K562 (cell line): ENCODE results near the gene TCF4.

Source experiments
- BCLAF1 ChIP-seq, 2 experiments: fragments of 450-650 bp in 1 of 2; IDR thresholded peaks; 2 replicates each; pipeline ENCODE4 v1.6.1; 2011 to 2017; ENCODE audit warnings: low read depth in 2 of 2, antibody characterized with exemption in 1 of 2, borderline replicate concordance in 1 of 2, low read length in 1 of 2, mild to moderate bottlenecking in 1 of 2, mixed read lengths in 1 of 2; ENCODE audit not compliant: control insufficient read depth in 1 of 2
- CBFB ChIP-seq: sonication (generic); formaldehyde crosslinking; IDR thresholded peaks from 2 replicates; pipeline ENCODE4 v1.4.0; 2020; ENCODE audit warnings: mild to moderate bottlenecking, missing genetic modification reagents
- CTCF ChIP-seq, 3 experiments: IDR thresholded peaks in 2 of 3; conservative IDR thresholded peaks in 1 of 3; 2 replicates each; pipeline ENCODE4 v1.5.1; 2011 to 2012; ENCODE audit warnings: low read length in 3 of 3, mild to moderate bottlenecking in 3 of 3, control low read depth in 2 of 3, improper control_type of control experiment in 1 of 3, inconsistent platforms in 1 of 3, low read depth in 1 of 3, mixed read lengths in 1 of 3, moderate library complexity in 1 of 3; ENCODE audit not compliant: insufficient read depth in 2 of 3
- DLX4 ChIP-seq: fragments of 250-450 bp; sonication (Bioruptor Pico); IDR thresholded peaks from 2 replicates; pipeline ENCODE4 v1.6.1; 2021; ENCODE audit warnings: mild to moderate bottlenecking
- EHMT2 ChIP-seq: fragments of 450-650 bp; IDR thresholded peaks from 2 replicates; pipeline ENCODE4 v1.6.1; 2018; ENCODE audit warnings: antibody characterized with exemption
- FOXA3 ChIP-seq, 2 experiments: fragments of 450-650 bp in 1 of 2; sonication (generic) in 1 of 2; formaldehyde crosslinking; IDR thresholded peaks in 1 of 2; conservative IDR thresholded peaks in 1 of 2; 2 replicates each; pipeline versions ENCODE4 v1.4.0 to v1.8.0; 2020 to 2022; ENCODE audit warnings: mild to moderate bottlenecking in 2 of 2, missing genetic modification reagents in 1 of 2
- NFYB ChIP-seq: IDR thresholded peaks from 2 replicates; pipeline ENCODE4 v1.6.1; 2011; ENCODE audit warnings: mild to moderate bottlenecking, moderate library complexity; ENCODE audit not compliant: insufficient read length; ENCODE audit errors: extremely low read depth
- POLR2A ChIP-seq: fragments of 450-650 bp; conservative IDR thresholded peaks from 2 replicates; pipeline ENCODE4 v1.6.1; 2016
- TCF3 ChIP-seq: sonication (generic); formaldehyde crosslinking; IDR thresholded peaks from 2 replicates; pipeline ENCODE4 v1.4.0; 2020; ENCODE audit warnings: mild to moderate bottlenecking, missing genetic modification reagents
- USF2 ChIP-seq: sonication (generic); formaldehyde crosslinking; IDR thresholded peaks from 2 replicates; pipeline ENCODE4 v1.5.0; 2020; ENCODE audit warnings: missing genetic modification reagents
- ZBED1 ChIP-seq: IDR thresholded peaks from 2 replicates; pipeline ENCODE4 v1.6.1; 2014
- ZNF23 ChIP-seq: fragments of 250-450 bp; sonication (Bioruptor Pico); IDR thresholded peaks from 2 replicates; pipeline ENCODE4 v1.4.0; 2020; ENCODE audit warnings: mild to moderate bottlenecking
- ZNF24 ChIP-seq: fragments of 450-650 bp; IDR thresholded peaks from 2 replicates; pipeline ENCODE4 v1.6.1; 2016

GRCh38 chr18:55414475-55414874 is 173.5 kb downstream of the TCF4 start:
- no peak for TF ChIP-seq ZNF23
- no peak for TF ChIP-seq ZBED1
- no peak for TF ChIP-seq USF2 (CRISPR knock-in tag)
- TF ChIP-seq ZNF24, result no peak
- TF ChIP-seq DLX4, result no peak
- TF ChIP-seq EHMT2, result no peak
- no peak for TF ChIP-seq CTCF (IDR thresholded peaks at IDR 0.05 in 2 of 3, conservative IDR thresholded peaks at IDR 0.05 in 1 of 3; ENCODE audit: insufficient read depth in 2 of 3, low read depth in 1 of 3, low read length in 3 of 3)
- TF ChIP-seq FOXA3 (CRISPR knock-in tag; conservative IDR thresholded peaks at IDR 0.05 in 1 of 2, IDR thresholded peaks at IDR 0.05 in 1 of 2), result no peak
- no peak for TF ChIP-seq BCLAF1 (IDR thresholded peaks at IDR 0.05; ENCODE audit: borderline replicate concordance in 1 of 2, control insufficient read depth in 1 of 2, low read depth in 2 of 2, low read length in 1 of 2)
- TF ChIP-seq CBFB, result no peak
- no peak for TF ChIP-seq NFYB
- TF ChIP-seq TCF3 (CRISPR knock-in tag), result no peak
- TF ChIP-seq POLR2A, result no peak
